ENCODE results near the gene CTNNA3.

The CTNNA3 gene

GRCh38 chr10:66925896-66926715, 769.9 kb downstream of the CTNNA3 start, which contains the start of gene LRRTM3:
TSS of gene LRRTM3 (plus strand) at chr10:66926036.
- no peak for DNase-seq

GRCh38 chr10:66925373-66925772, 770.6 kb downstream of the CTNNA3 start:
- DNase-seq = no peak

GRCh38 chr10:66924674-66925345, 771.2 kb downstream of the CTNNA3 start:
- no peak for DNase-seq

- no peak for DNase-seq
These were observed 776.7 kb downstream of the CTNNA3 start for GRCh38 chr10:66919248-66919647.

- DNase-seq = no peak
These were observed 778.9 kb downstream of the CTNNA3 start for GRCh38 chr10:66917104-66917503.

- DNase-seq = no peak
These were observed 780.0 kb downstream of the CTNNA3 start for GRCh38 chr10:66916030-66916429.

- DNase-seq = no peak
These were observed 785.3 kb downstream of the CTNNA3 start for GRCh38 chr10:66910671-66911070.

GRCh38 chr10:66892871-66893270, 803.1 kb downstream of the CTNNA3 start:
- no peak for DNase-seq

- DNase-seq = no peak
These were observed 807.8 kb downstream of the CTNNA3 start for GRCh38 chr10:66888237-66888636.

GRCh38 chr10:66886848-66887247, 809.1 kb downstream of the CTNNA3 start:
- DNase-seq = no peak

- no peak for DNase-seq
These were observed 813.7 kb downstream of the CTNNA3 start for GRCh38 chr10:66882271-66882670.

- no peak for DNase-seq
These were observed 814.2 kb downstream of the CTNNA3 start for GRCh38 chr10:66881814-66882213.

- DNase-seq = no peak
These were observed 815.2 kb downstream of the CTNNA3 start for GRCh38 chr10:66880826-66881225.

GRCh38 chr10:66880292-66880691, 815.7 kb downstream of the CTNNA3 start:
- no peak for DNase-seq

- no peak for DNase-seq
These were observed 818.6 kb downstream of the CTNNA3 start for GRCh38 chr10:66877361-66877760.

- no peak for DNase-seq
These were observed 826.4 kb downstream of the CTNNA3 start for GRCh38 chr10:66869635-66870034.

GRCh38 chr10:66862687-66863258, 833.2 kb downstream of the CTNNA3 start:
- DNase-seq = no peak

GRCh38 chr10:66860376-66860945, 835.5 kb downstream of the CTNNA3 start:
- DNase-seq = no peak

GRCh38 chr10:66852811-66853210, 843.2 kb downstream of the CTNNA3 start:
- DNase-seq = no peak

GRCh38 chr10:66848856-66849255, 847.1 kb downstream of the CTNNA3 start:
- no peak for DNase-seq

- DNase-seq = no peak
These were observed 851.6 kb downstream of the CTNNA3 start for GRCh38 chr10:66844176-66844942.

- no peak for DNase-seq
These were observed 852.6 kb downstream of the CTNNA3 start for GRCh38 chr10:66843396-66843795.

- no peak for DNase-seq
These were observed 853.1 kb downstream of the CTNNA3 start for GRCh38 chr10:66842867-66843266.
